ENCODE results near the gene DNPEP. TPM values are rescaled to one million over a fixed set of nuclear protein-coding genes. Genes with fewer than 3 reads are reported as not detected.

DNPEP gene
- total and polyA plus RNA-seq, 2 of the 4 experiments (the other 2 are of a cell fraction), result 74.2 to 89.4 TPM

GRCh38 chr2:219429958-219430606 lies 42.4 kb upstream of the DNPEP start:
- H3K4me2 ChIP-seq (ENCODE audit: low read depth, low read length), result no peak overlapping the region
- ATAC-seq (ENCODE audit: low read depth) (no peak), DNase-seq (no peak)
- H3K14ac ChIP-seq (replicated peaks; ENCODE audit: low read depth, low read length), result no peak overlapping the region
- no TSS peak for BruUV-seq (replicated peaks)
- 0 out of 2 replicates have a peak overlapping the region, but pooled peaks have one; percentile 28 for H2BK120ac ChIP-seq (ENCODE audit: low read depth, low read length)
- H3K9me3 ChIP-seq (ENCODE audit: control insufficient read depth, insufficient read depth, low read length), result no peaks in the 10 kb centered on the region
- peak overlapping the region in 1 of 2 experiments; percentile 67; a peak in 2 of 4 replicates for H4K8ac ChIP-seq (ENCODE audit: low read depth in 2 of 2, low read length in 2 of 2)
- intact Hi-C loops (cut with micrococcal nuclease), result no loop called here
- H3K4ac ChIP-seq (ENCODE audit: low read depth, low read length), result peak overlapping the region; percentile 43; the same call in 1 of the 2 replicates
- peak overlapping the region; percentile 71 for H2AK9ac ChIP-seq (replicated peaks; ENCODE audit: low read depth, low read length, poor library complexity)
- H4K20me1 ChIP-seq (ENCODE audit: insufficient read depth, low read length), result no peaks in the 10 kb centered on the region
- WGBS, 2 experiments (ENCODE audit: extremely low coverage in 2 of 2, insufficient read length in 1 of 2), result 82% methylated on average over 1 of the region's 7 CpGs; no CpG with 5 or more reads in 1 of the 2 experiments
- H3K56ac ChIP-seq (ENCODE audit: extremely low read depth, insufficient read depth, low read length), result no peak overlapping the region
- H3K4me3 ChIP-seq (ENCODE audit: insufficient read depth, low read depth, low read length), result no peak overlapping the region
- in situ Hi-C loops (cut with MboI; ENCODE audit: low sequenced_read_pairs), result no loop called here
- no peak overlapping the region for H2BK15ac ChIP-seq (ENCODE audit: low read depth, low read length)
- POLR2A ChIA-PET (ENCODE audit: unreplicated experiment), result no interaction called here
- H3K23ac ChIP-seq (ENCODE audit: low read depth, low read length), result peak overlapping the region; percentile 59; the same call in 1 of the 2 replicates
- H3K36me3 ChIP-seq (ENCODE audit: control insufficient read depth, insufficient read depth, low read length), result no peaks in the 10 kb centered on the region
- H2BK5ac ChIP-seq (ENCODE audit: low read depth, low read length, poor library complexity, severe bottlenecking), result no peak overlapping the region
- H3K27ac ChIP-seq (ENCODE audit: insufficient read depth, low read length), result no peak overlapping the region
- no peaks in the 10 kb centered on the region for H3K79me1 ChIP-seq (ENCODE audit: low read depth in 1 of 2, low read length in 2 of 2)
- peak overlapping the region; percentile 6; the same call in 1 of the 2 replicates for H3K18ac ChIP-seq (ENCODE audit: low read depth, low read length)
- no peaks in the 10 kb centered on the region for H3K9me1 ChIP-seq (ENCODE audit: insufficient read depth, low read length)
- H3K4me1 ChIP-seq (ENCODE audit: control insufficient read depth, insufficient read depth, low read length), result peaks cover 12% of the 10 kb centered on the region
- H2AFZ ChIP-seq (replicated peaks; ENCODE audit: low read length, poor library complexity), result peak overlapping the region; percentile 89
- H2AK5ac ChIP-seq (ENCODE audit: low read depth, low read length), result peak overlapping the region; percentile 65; the same call in 1 of the 2 replicates
- H4K5ac ChIP-seq (ENCODE audit: low read depth, low read length), result 0 out of 2 replicates have a peak overlapping the region, but pooled peaks have one; percentile 27
- dilution Hi-C loops (cut with HindIII; ENCODE audit: low sequenced_read_pairs, unreplicated experiment), result no loop called here
- no peak overlapping the region for H3K9ac ChIP-seq (ENCODE audit: low read depth, low read length)
- no peak overlapping the region for H4K91ac ChIP-seq (ENCODE audit: insufficient read depth, low read depth, low read length)
- TF ChIP-seq MAFK (IDR thresholded peaks at IDR 0.05; ENCODE audit: low read depth, low read length), result no peak
- TF ChIP-seq NFE2L2 (IDR thresholded peaks at IDR 0.05; ENCODE audit: low read depth, low read length), result no peak
- TF ChIP-seq SMC3 (IDR thresholded peaks at IDR 0.05; ENCODE audit: low read depth, low read length), result no peak
- no peak for TF ChIP-seq MAZ (IDR thresholded peaks at IDR 0.05; ENCODE audit: borderline replicate concordance, low read depth, low read length)
- no peak for TF ChIP-seq CTCF (conservative IDR thresholded peaks at IDR 0.05; ENCODE audit: low read depth, low read length)
- no peak for TF ChIP-seq RCOR1 (IDR thresholded peaks at IDR 0.05; ENCODE audit: insufficient replicate concordance, low read length)
- TF ChIP-seq FOS (IDR thresholded peaks at IDR 0.05; ENCODE audit: low read depth, low read length), result no peak
- TF ChIP-seq BHLHE40 (IDR thresholded peaks at IDR 0.05; ENCODE audit: low read depth, low read length), result no peak
- TF ChIP-seq ELK1 (IDR thresholded peaks at IDR 0.05; ENCODE audit: borderline replicate concordance, low read depth, low read length), result no peak
- TF ChIP-seq RFX5 (IDR thresholded peaks at IDR 0.05; ENCODE audit: low read depth, low read length), result no peak
- TF ChIP-seq POLR2A (IDR thresholded peaks at IDR 0.05; ENCODE audit: low read depth, low read length), result no peak
- TF ChIP-seq CHD1 (IDR thresholded peaks at IDR 0.05; ENCODE audit: low read depth, low read length), result no peak
- no peak for TF ChIP-seq MXI1 (IDR thresholded peaks at IDR 0.05; ENCODE audit: borderline replicate concordance, low read depth, low read length)
- no peaks in the 10 kb centered on the region; the same call in 1 of the 2 replicates for H3K27me3 ChIP-seq (ENCODE audit: control insufficient read depth, insufficient read depth, low read length)
- CTCF ChIA-PET, result interaction anchor here (1.0 to 1.2 kb wide), 3 partner anchors 33 to 100 kb away, joined by 3 read pairs; no protein-coding TSS in a partner anchor
- H2BK20ac ChIP-seq (ENCODE audit: low read depth, low read length), result peak overlapping the region; percentile 28; the same call in 1 of the 2 replicates

Data from IMR-90 (cell line).